Endometrium (tissue), 2 donors: ENCODE measurements around the gene FLOT2.
"Not testable (repeated sequence)": the region's sequence is repeated elsewhere in the genome, so short reads cannot be mapped to it uniquely, and the experiment has no call there.

Experiments used
- FAIRE-seq: peaks from 2 replicates; lab custom pipeline; 2012; peaks lifted over from hg19 to GRCh38; lab: Jason Lieb, UNC
- donor health status: control.
- donor health status: control.

FLOT2 gene

GRCh38 chr17:28843816-28844148 lies 53.8 kb downstream of the FLOT2 start:
- FAIRE-seq: no peak

GRCh38 chr17:28842282-28843012 lies 55.1 kb downstream of the FLOT2 start, which contains the start of gene FAM222B:
Gene FAM222B, minus strand, starts transcription at chr17:28842790. Its CDS starts 76,123 bp downstream, at chr17:28766667.
- FAIRE-seq: no peak

- FAIRE-seq: no peak
Observed at GRCh38 chr17:28841901-28842281, 55.6 kb downstream of the FLOT2 start.

GRCh38 chr17:28839221-28839620 lies 58.3 kb downstream of the FLOT2 start:
- FAIRE-seq: no peak

- not testable (repeated sequence) for FAIRE-seq
Observed at GRCh38 chr17:28836541-28836940, 61.0 kb downstream of the FLOT2 start.

- no peak for FAIRE-seq
Observed at GRCh38 chr17:28834420-28834819, 63.1 kb downstream of the FLOT2 start.
